HG02571 (cell line): Measurements from ENCODE around the gene FNIP2.

Source experiments
- ATAC-seq: cut with Tn5 transposase; IDR thresholded peaks from one replicate; pipeline ENCODE4 v1.9.1; 2021; ENCODE audit warnings: mild to moderate bottlenecking, moderate library complexity; ENCODE audit not compliant: unreplicated experiment

FNIP2 gene

DNA sequence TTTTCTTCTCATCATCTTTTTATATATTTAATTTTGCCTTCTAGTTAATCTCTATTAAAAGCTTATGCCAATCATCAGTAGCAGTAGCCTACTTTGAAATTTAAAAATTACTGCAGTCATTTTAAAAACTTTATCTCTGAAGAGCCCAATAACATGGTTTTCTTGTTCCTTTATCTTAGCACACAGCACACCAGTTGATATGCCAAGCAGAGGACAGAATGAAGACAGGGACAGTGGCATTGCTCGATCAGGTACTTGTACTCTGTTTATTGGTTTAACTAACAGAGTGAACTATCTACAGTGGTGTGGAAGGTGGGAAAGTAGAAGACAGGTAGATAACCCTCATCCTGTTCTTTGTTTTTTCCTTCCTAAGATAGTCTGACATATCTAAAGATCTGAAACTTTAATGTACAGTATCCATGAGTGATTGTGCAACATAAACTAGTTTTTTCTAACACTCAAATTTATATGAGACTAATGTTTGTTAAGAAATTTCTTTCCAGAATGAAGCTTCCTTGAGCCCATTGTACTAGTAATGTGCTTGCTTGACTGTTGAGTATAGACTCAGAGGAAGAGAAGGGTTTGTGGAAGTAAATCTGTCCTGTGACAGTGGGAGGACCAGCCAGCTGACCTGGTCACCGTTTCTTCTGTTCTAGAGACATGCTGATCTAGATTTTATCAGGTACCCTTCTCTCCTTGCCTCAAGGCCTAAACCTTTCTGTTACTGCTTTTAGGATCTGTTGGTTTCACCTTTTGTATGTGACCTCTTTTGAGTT is 66.6 kb downstream of the FNIP2 start:
- ATAC-seq, result no peak

DNA sequence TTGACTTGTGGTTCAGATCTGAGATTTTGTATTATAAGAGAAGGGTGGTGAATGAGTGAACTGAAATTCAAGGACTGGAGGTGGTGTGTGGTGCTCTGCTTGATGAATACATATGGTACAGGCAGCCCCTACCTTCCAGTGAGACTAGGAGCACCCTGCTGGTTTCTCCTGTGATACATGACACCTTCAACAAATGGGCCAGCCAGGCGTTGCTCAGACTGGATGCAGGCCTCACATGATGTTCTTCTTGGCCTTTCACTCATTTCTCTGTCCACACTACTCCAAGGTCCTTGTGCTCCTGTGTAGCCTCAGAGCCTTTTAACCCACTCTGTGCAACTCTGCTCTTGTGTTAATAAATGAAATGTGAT is 67.2 kb downstream of the FNIP2 start:
- no peak for ATAC-seq

DNA sequence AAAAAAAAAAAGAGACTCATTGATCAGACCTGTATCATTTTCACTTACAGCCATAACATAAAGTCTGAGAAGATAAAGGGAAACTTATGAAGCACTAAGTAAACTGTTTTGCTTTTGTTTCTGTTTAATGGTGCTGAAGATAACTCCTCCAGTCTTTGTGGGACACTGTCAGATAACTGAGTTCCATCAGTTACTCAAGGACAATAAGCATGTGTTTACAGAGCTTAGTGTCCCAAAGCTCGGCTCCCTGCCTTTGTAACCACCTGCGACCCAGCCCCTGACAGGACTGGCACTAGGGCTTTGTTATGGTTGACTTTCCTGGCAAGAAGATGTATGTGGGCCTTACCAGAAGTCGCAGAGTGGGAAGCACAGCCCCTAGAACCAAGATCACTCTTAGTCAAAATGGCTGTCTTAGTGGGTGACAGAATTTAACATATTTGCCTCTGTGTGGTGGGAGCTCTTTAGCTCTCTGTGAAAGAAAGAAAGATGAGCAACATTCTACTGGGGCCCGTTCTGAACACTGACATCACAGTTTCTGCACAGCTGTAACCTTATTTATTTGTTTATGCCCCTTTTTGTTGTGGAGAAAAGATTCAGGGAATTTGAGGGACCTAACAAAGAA is 68.1 kb downstream of the FNIP2 start:
- no peak for ATAC-seq

DNA sequence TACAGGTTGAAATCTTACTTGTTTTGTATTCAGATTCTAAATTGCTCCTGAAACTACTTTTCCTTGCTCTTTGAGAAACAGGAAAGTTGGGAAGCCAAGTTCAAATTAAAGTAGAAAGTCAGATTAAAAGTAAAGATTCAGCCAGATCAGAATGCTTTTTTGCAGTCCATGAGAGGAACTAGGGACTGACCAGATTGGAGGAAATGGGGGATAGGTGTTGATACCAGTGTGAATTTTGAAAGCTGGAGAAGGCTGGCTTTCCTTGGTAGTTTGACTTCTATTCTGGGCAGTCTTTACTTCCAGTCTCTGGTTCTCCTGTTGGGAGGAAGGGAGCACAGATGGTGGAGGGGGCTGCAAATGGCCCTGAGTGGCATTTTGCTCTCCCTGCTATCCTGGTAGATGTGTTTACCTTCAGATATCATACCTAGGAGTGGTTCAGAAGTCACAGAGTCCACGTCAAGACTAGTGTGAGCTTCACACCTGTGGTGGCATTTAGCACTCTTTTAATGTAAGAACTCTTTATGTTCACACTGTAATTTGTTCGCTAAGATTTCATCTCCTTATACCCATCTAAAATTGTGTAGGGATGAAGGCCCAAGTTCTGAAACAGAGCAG is 68.8 kb downstream of the FNIP2 start:
- no peak for ATAC-seq

DNA sequence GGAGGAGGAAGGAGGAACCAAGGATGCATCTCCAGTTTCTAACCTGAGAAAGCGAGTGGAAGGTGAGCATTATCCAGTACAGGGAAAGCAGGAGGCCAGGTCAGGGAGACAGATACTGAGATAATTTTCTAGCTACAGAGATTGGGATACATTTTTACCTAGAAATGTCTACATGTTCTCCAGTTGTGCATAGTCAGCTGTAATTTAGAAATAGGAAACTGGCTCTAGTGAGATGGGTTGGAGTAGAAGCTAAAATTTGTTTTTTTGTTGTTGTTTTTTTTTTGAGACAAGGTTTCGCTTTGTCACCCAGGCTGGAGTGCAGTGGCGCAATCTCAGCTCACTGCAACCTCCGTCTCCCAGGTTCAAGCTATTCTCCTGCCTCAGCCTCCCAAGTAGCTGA is 71.3 kb downstream of the FNIP2 start:
- ATAC-seq, result no peak

DNA sequence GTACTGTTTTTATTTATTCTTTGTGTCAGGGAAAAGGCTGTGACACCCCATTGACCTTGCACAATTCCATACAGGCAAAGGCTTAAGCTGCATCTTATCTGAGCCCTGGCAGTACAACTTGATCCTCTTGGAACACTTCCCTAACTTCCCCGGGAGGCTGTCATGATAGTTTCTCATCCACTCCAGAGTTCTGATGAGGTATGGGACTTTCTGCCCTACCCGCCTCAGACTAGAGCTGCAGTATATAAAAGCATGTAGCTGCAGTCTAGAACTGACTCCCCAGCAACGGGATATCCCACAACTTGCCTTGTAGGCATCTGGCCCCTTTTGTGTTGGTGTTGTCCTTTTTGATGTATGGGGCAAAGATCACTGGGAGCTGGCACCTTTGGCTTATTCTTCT is 72.7 kb downstream of the FNIP2 start:
- no peak for ATAC-seq

DNA sequence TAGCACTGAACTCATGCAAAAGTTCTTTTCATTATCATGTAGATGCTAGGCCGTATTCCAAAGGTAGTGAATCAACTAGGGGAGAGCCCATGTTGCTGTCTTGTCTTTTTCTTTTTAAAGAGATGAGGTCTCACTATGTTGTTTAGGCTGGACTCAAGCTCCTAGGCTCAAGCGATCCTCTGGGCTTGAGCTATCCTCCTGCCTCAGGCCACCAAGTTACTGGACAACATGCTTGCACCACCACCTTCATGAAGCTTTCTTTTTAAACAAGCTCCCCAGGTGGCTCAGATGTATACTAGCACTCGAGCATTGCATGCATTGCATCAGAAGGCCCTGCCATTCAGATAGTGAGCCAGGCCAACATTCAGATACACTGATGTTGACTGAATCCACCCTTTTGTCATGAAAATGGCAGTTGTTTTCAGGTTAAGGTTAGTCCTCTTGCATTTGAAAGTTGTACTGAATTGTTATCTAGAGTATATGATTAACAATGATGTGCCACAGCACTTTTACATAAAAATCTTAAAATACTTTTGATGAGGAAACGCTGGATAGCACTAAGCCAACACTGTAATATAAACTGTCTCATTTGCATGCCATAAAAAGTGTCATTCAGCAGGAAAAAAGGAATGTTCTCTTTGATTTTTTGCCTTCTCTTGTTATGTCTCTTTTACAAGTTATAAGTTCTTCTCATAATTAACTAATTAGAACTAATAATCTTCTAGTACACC is 76.7 kb downstream of the FNIP2 start:
- ATAC-seq, result no peak

DNA sequence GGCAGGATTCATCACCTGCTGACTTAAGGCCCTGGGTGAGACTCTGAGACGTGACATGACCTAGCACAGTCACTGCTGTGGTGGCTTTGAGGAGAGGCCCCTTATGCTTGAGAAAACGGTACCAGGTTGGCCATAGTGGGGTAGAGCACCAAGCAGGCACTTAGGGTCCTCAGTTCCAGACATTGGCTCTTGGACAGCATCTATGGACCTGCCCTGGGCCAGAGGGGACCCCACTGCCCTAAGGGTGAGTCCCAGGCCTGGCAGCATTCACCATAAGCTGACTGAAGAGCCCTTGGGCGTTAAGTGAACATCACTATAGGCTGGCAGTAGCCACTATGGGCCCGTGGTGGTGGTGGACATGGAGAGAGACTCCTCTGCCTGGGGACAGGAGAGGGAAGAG is 78.7 kb downstream of the FNIP2 start:
- ATAC-seq, result no peak

DNA sequence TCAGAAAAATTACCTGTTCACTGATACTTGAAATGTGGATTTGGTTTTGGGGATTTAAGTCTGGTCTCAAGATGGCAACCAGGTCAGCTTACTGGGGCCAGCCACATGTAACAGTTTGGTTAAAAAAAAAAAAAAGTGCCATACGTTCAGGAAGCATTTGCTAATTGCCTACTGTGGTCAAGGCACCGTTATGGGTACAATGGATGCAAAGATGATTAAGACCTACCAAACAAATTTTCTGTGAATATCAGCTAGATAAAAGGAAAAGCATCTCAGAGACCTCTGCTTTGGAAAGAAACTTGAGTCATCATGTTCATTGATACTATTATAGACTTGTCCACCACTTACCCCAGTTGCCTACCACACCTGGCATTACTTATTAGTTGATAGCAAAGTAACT is 80.9 kb downstream of the FNIP2 start:
- no peak for ATAC-seq

DNA sequence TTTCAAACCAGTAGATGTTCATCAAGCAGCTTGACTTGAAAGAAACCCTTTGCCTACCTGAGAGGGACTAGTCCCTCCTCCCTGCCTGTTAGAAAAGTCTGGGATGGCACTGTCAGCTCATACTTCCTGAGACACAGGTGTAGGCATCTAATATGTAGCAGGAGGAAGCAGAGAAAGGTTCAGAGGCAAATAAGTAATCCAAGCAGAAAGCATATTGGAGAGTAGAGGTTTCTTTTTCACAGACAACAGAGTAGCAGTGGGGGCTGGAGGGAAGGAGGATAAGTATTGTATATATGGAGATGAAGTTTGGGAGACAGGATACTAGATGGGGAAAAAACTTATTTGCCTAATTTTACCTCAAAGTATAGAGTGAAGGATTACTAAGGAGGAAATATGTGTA is 81.5 kb downstream of the FNIP2 start:
- no peak for ATAC-seq

DNA sequence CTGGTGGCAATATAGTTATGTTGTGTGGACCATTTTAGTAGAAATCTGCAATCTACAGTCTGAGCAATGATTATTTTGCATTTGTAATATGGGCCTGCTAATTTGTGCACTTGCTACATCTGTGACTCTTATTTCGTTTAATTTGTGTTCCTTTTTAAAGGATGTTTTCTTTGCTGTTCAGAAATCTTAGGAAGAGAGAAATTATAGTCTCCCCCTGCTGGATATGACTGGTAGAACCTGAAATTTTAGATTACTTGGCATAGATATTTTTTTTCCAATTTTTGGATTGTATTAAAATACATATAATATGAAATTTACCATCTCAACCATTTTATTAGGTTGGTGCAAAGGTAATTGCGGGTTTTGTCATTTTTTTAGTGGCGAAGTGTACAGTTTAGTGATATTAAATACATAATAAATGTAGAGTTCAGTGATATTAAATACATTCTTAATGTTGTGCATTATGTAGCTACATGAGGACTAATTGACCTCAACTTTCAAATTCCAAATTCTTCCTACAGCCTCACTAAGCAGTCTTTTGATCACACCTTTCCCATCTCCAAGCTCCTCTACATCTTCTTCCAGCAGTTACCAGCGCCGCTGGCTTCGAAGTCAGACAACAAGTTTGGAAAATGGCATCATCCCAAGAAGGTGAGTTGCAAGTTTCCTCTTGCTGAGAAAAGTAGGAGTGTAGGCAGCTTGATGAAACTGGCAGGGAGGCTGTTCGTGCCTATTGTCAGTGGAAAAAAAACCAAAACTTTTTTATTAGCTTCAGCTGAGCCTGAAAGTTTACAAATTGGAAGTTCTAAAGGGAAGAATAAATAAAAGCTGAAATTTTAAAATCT is 82.2 kb downstream of the FNIP2 start:
- no peak for ATAC-seq

DNA sequence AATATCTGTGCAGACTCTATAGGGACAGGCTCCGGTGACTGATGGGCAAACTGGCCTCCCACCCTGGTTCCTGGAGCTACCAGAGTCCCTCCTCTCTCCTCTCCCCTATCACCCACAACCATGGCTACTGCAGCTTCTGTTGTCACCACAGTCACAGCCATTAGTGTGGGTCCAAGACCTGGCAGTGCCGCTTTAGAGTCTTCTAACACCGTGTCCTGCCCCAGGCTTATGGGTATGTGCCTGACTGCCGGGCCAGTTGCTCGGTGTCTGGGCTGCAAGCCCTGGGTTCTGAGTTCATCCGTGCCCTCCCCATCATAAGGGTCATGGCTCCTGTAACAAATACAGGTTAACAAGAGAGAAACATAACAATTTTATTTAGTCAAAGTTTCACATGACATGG is 85.4 kb downstream of the FNIP2 start:
- no peak for ATAC-seq

DNA sequence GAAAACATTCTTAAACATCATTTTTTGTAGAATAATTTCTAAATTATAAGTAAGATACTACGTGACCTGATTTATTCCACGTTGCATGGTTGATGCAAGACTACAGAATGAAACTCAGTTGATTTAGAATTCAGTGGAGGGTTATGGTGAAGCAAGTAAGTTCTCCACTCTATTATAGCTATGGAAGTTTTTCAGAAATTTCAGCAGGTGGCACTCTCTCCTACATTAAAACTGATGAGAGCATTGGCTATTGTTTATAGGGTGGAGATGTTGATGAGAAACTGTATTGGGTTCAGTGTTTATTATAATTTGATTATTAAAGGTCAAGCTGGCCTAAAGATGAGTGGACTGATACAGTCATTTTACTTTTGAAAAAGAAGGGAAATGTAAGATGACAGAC is 88.0 kb downstream of the FNIP2 start:
- peak; percentile 41 for ATAC-seq

DNA sequence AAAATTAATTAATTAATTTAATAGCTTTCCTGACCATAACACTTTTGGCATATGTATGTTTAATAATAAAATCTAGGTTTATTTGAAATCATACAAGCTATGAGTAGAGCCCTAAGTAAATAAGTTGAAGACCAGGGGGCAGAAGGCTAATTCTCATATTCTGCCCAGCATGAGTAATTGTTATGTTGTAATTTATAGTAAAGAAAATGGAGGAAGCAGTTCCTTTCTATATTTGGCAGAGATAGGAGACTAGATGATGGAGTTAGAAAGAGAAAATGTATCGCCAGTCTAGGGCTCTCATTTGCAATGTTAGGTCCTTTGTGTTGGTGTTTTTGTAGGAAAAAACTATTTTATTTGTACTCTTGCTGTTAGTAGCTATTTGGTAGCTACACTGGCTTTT is 89.1 kb downstream of the FNIP2 start:
- no peak for ATAC-seq

DNA sequence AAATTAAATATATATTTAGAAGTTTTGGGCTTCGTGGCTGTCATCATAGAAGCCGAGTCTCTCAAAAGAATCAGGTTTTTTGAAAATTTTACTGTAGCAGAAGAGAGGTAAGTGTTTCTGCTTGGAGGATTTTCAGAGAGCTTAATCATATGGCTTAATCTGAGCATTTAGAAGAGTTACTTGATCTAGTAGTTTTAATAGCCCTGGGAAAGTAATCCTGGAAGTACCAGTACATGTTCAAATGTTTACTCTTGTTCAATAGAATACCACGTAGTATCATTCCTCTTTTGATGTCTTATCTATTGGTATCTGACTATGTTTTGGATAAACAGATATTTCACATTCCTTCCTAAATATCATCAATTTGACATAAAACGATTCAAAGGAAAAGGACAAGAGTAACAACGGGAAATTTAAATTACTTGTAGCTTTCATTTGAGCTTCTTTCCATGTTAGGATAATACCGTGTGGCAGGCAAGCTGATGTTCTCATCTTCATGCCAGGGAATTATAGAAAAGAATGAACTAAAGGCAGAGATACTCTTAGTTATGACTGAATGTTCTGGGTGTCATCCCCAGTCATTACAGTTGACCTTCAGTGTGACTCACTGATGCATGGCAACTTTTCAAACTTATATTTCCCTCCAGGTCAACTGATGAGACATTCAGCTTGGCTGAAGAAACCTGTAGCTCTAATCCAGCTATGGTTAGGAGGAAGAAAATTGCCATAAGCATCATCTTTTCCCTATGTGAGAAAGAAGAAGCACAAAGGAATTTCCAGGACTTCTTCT is 89.8 kb downstream of the FNIP2 start:
- no peak for ATAC-seq

DNA sequence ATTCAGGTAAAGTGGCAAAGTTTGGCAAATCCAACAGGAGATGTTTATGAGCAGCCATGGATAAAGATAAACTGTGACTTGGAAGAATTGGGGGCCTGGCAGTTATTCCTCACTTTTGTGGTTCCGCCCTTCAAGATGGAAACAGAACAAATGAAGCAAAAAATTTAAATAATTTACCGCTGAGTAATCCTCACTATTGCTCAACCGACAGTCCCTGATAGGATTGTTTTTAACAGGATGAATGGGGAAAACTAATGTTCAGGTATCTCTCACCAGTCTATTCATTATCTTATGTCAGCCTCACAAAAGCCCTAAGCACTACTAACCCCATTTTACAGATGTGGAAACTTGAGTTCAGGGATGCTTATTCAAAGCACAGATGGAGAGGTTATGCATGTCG is 90.8 kb downstream of the FNIP2 start:
- ATAC-seq, result no peak

DNA sequence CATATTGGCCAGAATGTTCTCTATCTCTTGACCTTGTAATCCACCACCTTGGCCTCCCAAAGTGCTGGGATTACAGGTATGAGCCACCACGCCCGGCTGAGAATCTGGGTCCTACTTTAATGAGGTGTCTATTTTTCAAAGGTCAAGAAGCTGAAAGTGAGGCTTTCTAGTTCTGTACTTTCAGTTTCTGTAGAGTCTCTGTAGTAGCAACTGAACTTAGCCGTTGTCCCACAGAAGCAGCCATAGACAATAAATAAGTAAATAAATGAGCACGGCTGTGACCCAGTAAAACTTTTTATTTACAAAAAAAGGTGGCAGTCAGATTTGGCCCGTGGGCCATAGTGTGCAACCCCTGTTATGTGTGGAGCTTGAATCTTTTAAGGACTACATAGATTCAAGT is 92.0 kb downstream of the FNIP2 start:
- ATAC-seq, result peak; percentile 84

DNA sequence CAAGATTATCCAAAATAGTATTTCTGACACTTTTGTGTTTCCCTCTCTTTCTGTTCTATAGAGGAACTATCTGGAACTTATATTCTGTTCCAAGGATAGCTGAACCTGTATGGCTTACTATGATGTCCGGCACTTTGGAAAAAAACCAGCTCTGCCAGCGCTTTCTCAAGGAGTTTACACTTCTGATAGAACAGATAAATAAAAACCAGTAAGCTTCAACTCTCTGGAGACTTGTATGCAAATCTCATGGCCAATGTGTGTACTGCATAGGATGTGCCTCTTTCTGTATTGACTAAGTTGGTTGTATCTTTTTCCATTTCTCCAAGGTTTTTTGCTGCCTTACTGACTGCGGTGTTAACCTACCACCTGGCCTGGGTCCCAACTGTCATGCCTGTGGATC is 92.5 kb downstream of the FNIP2 start:
- no peak for ATAC-seq

DNA sequence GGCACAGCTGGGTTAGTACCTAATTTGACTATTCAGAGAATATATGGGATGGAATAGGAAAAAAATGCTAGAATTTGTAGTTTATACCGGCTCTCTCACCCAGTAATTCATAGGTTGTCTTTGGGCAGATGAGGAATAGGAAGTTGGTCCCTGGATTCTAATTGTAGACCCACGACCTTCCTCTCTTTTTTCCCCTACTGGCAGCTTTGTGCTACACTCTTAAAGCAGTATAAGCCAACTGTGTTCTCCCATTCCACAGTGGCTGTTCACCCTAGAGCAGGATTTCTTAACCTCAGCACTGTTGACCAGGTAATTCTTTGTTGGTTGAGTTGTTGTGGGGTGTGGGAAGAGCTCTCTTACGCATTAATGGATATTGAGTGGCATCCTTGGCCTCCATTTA is 92.9 kb downstream of the FNIP2 start:
- no peak for ATAC-seq

DNA sequence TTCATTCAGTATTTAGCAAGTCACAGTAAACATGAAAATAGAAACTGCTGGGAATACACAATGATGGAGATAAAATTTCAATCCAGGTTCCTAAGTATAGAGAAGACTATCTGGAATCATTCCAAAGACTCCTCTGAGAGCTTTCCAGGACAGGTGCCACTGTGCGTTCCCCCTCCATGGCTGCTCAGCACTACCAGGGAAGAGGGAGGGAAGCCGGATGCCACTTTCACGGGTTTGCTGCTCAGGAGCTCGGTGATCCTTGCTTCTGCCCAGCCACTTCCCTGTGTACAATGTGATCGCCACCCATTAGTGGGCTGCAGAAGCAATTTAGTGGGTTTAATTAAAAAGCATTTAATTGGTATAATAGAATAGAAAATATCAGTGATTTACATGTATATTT is 94.5 kb downstream of the FNIP2 start:
- no peak for ATAC-seq
